ENCODE results near the gene AIF1L. TPM values are rescaled to one million over a fixed set of nuclear protein-coding genes. Genes with fewer than 3 reads are reported as not detected.

Gene AIF1L
- total RNA-seq, 2 donors from 2014 or later, result 4.9 to 11.5 TPM

DNA sequence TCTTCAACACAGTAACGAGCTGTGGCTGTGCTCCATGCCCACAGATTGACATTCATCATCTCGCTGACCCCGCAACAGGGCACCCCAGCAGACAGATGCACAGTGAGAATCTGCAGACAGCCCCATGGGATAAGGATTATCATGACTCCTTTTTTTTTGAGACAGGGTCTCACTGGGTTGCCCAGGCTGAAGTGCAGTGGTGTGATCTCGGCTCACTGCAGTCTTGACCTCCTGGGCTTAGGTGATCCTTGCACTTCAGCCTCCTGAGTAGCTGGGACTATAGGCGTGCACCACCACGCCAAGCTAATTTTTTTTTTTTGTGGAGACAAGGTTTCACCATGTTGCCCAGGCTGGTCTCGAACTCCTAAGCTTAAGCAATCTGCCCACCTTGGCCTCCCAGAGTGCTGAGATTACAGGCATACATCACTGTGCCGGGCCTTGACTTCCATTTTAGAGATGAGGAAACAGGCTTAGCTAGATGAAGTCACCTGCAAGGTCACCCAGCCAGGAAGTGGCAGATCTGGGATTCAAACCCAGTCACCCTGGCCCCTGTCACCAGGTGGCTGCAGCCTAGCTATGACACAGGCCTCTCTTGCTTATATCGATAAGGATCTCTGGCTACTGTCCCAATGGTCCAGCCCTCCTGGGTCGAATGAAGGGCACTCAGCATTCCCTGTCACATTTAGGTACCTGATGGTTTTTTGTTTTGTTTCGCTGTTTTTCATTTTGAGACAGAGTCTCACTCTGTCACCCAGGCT lies 5.1 kb downstream of the AIF1L start:
- intact Hi-C loops (cut with DNase I), result no loop called here
- Histone ChIP-seq H3K4me1 (peaks cover 9% of the 10 kb centered on the region), H3K9me3 (no peaks in the 10 kb centered on the region), H3K4me3 (no peak overlapping the region), H3K27me3 (no peaks in the 10 kb centered on the region), H3K27ac (no peak overlapping the region), H3K36me3 (replicated peaks in 1 of 2; ENCODE audit: insufficient read depth in 1 of 2, low read depth in 2 of 2) (no peaks in the 10 kb centered on the region)
- TF ChIP-seq POLR2A (IDR thresholded peaks at IDR 0.05), result no peak
- TF ChIP-seq, protein P1, sequence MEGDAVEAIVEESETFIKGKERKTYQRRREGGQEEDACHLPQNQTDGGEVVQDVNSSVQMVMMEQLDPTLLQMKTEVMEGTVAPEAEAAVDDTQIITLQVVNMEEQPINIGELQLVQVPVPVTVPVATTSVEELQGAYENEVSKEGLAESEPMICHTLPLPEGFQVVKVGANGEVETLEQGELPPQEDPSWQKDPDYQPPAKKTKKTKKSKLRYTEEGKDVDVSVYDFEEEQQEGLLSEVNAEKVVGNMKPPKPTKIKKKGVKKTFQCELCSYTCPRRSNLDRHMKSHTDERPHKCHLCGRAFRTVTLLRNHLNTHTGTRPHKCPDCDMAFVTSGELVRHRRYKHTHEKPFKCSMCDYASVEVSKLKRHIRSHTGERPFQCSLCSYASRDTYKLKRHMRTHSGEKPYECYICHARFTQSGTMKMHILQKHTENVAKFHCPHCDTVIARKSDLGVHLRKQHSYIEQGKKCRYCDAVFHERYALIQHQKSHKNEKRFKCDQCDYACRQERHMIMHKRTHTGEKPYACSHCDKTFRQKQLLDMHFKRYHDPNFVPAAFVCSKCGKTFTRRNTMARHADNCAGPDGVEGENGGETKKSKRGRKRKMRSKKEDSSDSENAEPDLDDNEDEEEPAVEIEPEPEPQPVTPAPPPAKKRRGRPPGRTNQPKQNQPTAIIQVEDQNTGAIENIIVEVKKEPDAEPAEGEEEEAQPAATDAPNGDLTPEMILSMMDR (IDR thresholded peaks at IDR 0.05), result no peak
- WGBS, 2 donors, result 87 to 89% methylated on average over 8 to 11 of the region's 11 CpGs
- ATAC-seq (no peak), DNase-seq (no peak)

DNA sequence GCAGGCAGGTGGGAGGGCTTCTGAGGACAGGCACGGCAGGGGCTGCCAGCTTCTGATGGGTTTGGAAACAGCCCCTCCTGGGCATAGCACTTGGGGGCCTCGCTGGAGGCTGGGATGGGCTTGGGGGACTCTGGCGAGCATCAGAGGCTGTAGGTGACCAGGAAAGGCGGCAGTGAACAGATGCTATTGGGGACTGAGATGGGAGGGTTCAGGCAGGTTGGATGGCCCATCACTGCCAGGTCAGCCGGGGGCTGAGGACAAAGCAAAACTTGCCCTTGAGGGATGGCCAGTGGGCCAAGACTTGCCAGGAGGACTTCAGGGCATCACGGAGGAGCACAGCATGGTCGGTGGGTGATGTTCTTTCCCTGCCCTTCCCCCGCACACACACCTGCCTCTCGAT lies 6.7 kb downstream of the AIF1L start:
- Histone ChIP-seq H3K4me3 (no peak overlapping the region), H3K4me1 (no peaks in the 10 kb centered on the region), H3K27me3 (no peaks in the 10 kb centered on the region), H3K36me3 (replicated peaks in 1 of 2; ENCODE audit: insufficient read depth in 1 of 2, low read depth in 2 of 2) (no peaks in the 10 kb centered on the region), H3K9me3 (no peaks in the 10 kb centered on the region), H3K27ac (no peak overlapping the region)
- WGBS, 2 donors, result 76 to 77% methylated on average over 8 to 9 of the region's 9 CpGs
- intact Hi-C loops (cut with DNase I), result no loop called here
- DNase-seq (no peak), ATAC-seq (no peak)
- no peak for TF ChIP-seq POLR2A (IDR thresholded peaks at IDR 0.05)
- TF ChIP-seq, protein P1 (IDR thresholded peaks at IDR 0.05), result no peak

DNA sequence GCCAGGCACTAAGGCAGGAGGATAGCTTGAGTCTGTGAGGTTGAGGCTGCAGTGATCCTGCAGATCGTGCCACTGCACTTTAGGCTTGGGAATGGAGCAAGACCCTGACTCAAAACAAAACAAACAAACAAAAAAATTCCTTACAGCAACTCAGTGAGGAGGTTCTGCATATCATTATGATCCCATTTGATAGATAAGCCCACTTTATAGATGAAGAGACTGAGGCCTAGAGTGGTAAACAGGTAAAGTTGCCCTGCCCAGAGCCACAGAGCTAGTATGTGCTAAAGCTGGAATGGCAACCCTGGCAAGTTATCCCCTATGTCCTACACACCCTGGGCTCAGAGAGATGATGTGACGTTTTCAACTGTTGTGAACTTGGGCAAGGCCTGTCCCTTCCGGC lies 7.2 kb downstream of the AIF1L start:
- DNase-seq, result no peak
- H3K4me1 ChIP-seq, result no peaks in the 10 kb centered on the region
- no peak overlapping the region for H3K4me3 ChIP-seq
- no peaks in the 10 kb centered on the region for H3K27me3 ChIP-seq
- no peaks in the 10 kb centered on the region for H3K9me3 ChIP-seq
- H3K36me3 ChIP-seq (replicated peaks in 1 of 2; ENCODE audit: insufficient read depth in 1 of 2, low read depth in 2 of 2), result no peaks in the 10 kb centered on the region
- no peak overlapping the region for H3K27ac ChIP-seq
- no peak for ATAC-seq
- 87 to 100% methylated on average over 3 of the region's 3 CpGs for WGBS, 2 donors
- TF ChIP-seq, protein P1 (IDR thresholded peaks at IDR 0.05), result no peak
- TF ChIP-seq POLR2A (IDR thresholded peaks at IDR 0.05), result no peak
- intact Hi-C loops (cut with DNase I), result no loop called here

- Histone ChIP-seq H3K36me3 (replicated peaks in 1 of 2; ENCODE audit: insufficient read depth in 1 of 2, low read depth in 2 of 2) (no peaks in the 10 kb centered on the region), H3K27me3 (no peaks in the 10 kb centered on the region), H3K27ac (no peak overlapping the region), H3K4me3 (no peak overlapping the region), H3K9me3 (no peaks in the 10 kb centered on the region), H3K4me1 (no peaks in the 10 kb centered on the region)
- ATAC-seq, result no peak
- intact Hi-C loops (cut with DNase I), result no loop called here
- TF ChIP-seq, protein P1 (IDR thresholded peaks at IDR 0.05), result no peak
- TF ChIP-seq POLR2A (IDR thresholded peaks at IDR 0.05), result no peak
- no peak for DNase-seq
- 73 to 75% methylated on average over 4 of the region's 5 CpGs for WGBS, 2 donors
Measured at GRCh38 chr9:131104016-131104740, 7.8 kb downstream of the AIF1L start.
